GM12892 (cell line): Measurements from ENCODE around the gene NRXN3.

Source experiments
- DNase-seq: peaks from one replicate; pipeline ENCODE4 v3.0.0; 2011; ENCODE audit not compliant: insufficient read length
- FAIRE-seq: peaks from 2 replicates; lab custom pipeline; 2011; peaks lifted over from hg19 to GRCh38; lab: Jason Lieb, UNC
- POLR2A ChIP-seq: IDR thresholded peaks from 2 replicates; pipeline ENCODE4 v1.6.1; 2011; ENCODE audit warnings: low read depth, low read length, control low read depth
- POLR2AphosphoS5 ChIP-seq: IDR thresholded peaks from 2 replicates; pipeline ENCODE4 v1.6.1; 2011; ENCODE audit warnings: low read depth, low read length, control low read depth
- TAF1 ChIP-seq: IDR thresholded peaks from 2 replicates; pipeline ENCODE4 v1.6.1; 2011; ENCODE audit warnings: low read depth, mild to moderate bottlenecking, control low read depth, low read length, borderline replicate concordance

Gene NRXN3

GRCh38 chr14:79415726-79416125, 1245.6 kb downstream of the NRXN3 start:
- DNase-seq (no peak), FAIRE-seq (no peak)
- no peak for TF ChIP-seq TAF1
- TF ChIP-seq POLR2AphosphoS5, result no peak
- no peak for TF ChIP-seq POLR2A

GRCh38 chr14:79417961-79418360, 1247.8 kb downstream of the NRXN3 start:
- FAIRE-seq, result no peak
- DNase-seq, result no peak
- TF ChIP-seq POLR2A (no peak), TAF1 (no peak), POLR2AphosphoS5 (no peak)

GRCh38 chr14:79418649-79419415, 1248.7 kb downstream of the NRXN3 start:
- DNase-seq (no peak), FAIRE-seq (no peak)
- TF ChIP-seq POLR2A (no peak), POLR2AphosphoS5 (no peak), TAF1 (no peak)

GRCh38 chr14:79419571-79420327, 1249.6 kb downstream of the NRXN3 start:
- DNase-seq, result no peak
- TF ChIP-seq POLR2AphosphoS5, result no peak
- no peak for TF ChIP-seq TAF1
- TF ChIP-seq POLR2A, result no peak
- FAIRE-seq, result no peak

- FAIRE-seq (no peak), DNase-seq (no peak)
- no peak for TF ChIP-seq TAF1
- no peak for TF ChIP-seq POLR2A
- no peak for TF ChIP-seq POLR2AphosphoS5
Observed at GRCh38 chr14:79420725-79421124, 1250.6 kb downstream of the NRXN3 start.

GRCh38 chr14:79421811-79422210, 1251.6 kb downstream of the NRXN3 start:
- no peak for TF ChIP-seq POLR2A
- no peak for TF ChIP-seq POLR2AphosphoS5
- no peak for TF ChIP-seq TAF1
- DNase-seq (no peak), FAIRE-seq (no peak)

GRCh38 chr14:79424462-79424861, 1254.3 kb downstream of the NRXN3 start:
- DNase-seq, result no peak
- TF ChIP-seq TAF1 (no peak), POLR2AphosphoS5 (no peak), POLR2A (no peak)
- FAIRE-seq, result no peak

GRCh38 chr14:79426103-79426755, 1256.1 kb downstream of the NRXN3 start:
- no peak for FAIRE-seq
- TF ChIP-seq POLR2A, result no peak
- TF ChIP-seq POLR2AphosphoS5, result no peak
- no peak for TF ChIP-seq TAF1
- no peak for DNase-seq

- TF ChIP-seq POLR2AphosphoS5 (no peak), TAF1 (no peak), POLR2A (no peak)
- no peak for DNase-seq
- FAIRE-seq, result no peak
Observed at GRCh38 chr14:79432640-79433039, 1262.5 kb downstream of the NRXN3 start.

GRCh38 chr14:79436335-79436734, 1266.2 kb downstream of the NRXN3 start:
- no peak for DNase-seq
- no peak for TF ChIP-seq TAF1
- TF ChIP-seq POLR2A, result no peak
- TF ChIP-seq POLR2AphosphoS5, result no peak
- no peak for FAIRE-seq

GRCh38 chr14:79437951-79438350, 1267.8 kb downstream of the NRXN3 start:
- no peak for FAIRE-seq
- no peak for DNase-seq
- TF ChIP-seq TAF1, result no peak
- no peak for TF ChIP-seq POLR2A
- TF ChIP-seq POLR2AphosphoS5, result no peak
